Gastroesophageal sphincter (tissue), 3 donors: ENCODE data around the gene TRPV6.

ENCODE experiments used
- POLR2AphosphoS5 ChIP-seq: sonication (generic); formaldehyde crosslinking; IDR thresholded peaks from one replicate; pipeline ENCODE4 v1.6.1; 2017; ENCODE audit warnings: antibody characterized with exemption
- TF ChIP-seq, protein P1 (sequence below), 4 experiments: fragments of 200-600 bp in 2 of 4; fragments of 450-650 bp in 2 of 4; sonication (generic) in 1 of 4; IDR thresholded peaks; one replicate each; pipeline ENCODE4 v1.5.1; 2017 to 2019; ENCODE audit warnings: antibody characterized with exemption in 4 of 4, mild to moderate bottlenecking in 2 of 4, moderate library complexity in 2 of 4

DNA sequence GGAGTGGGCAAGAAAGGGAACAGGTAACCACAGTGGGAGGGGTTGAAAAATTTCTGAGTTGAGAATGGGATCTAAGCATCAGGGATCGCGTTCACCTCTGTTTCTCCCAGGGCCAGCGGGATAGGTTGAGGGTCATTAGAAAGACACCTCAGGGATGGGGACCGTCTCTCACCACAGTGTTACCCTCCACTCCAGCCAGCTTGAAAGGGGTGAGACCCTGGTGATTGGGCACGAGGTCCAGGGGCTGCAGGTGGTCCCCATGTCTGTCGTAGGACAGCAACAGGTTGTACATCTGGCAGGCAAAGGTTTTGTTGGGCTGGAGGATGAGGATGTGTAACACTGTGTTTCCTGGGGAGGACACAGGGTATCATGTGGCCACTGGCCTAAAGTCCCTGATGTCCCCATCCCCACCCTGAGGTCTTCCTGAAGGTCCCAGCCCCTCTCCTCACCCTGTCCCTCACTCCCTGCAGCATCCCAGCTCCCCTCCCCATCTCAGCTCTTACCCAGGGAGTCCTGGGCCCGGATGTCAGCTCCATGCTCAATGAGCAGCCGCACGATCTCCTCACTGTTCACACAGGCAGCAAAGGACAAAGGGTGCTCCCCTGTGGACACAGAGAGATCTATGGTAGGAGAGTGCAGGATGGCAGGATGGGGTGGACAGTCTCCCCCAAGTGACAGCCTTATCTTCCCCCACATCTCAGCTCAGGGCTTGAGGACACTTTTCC is 9.1 kb downstream of the TRPV6 start:
- TF ChIP-seq, protein P1, sequence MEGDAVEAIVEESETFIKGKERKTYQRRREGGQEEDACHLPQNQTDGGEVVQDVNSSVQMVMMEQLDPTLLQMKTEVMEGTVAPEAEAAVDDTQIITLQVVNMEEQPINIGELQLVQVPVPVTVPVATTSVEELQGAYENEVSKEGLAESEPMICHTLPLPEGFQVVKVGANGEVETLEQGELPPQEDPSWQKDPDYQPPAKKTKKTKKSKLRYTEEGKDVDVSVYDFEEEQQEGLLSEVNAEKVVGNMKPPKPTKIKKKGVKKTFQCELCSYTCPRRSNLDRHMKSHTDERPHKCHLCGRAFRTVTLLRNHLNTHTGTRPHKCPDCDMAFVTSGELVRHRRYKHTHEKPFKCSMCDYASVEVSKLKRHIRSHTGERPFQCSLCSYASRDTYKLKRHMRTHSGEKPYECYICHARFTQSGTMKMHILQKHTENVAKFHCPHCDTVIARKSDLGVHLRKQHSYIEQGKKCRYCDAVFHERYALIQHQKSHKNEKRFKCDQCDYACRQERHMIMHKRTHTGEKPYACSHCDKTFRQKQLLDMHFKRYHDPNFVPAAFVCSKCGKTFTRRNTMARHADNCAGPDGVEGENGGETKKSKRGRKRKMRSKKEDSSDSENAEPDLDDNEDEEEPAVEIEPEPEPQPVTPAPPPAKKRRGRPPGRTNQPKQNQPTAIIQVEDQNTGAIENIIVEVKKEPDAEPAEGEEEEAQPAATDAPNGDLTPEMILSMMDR (IDR thresholded peaks at IDR 0.05) = no peak
- TF ChIP-seq POLR2AphosphoS5 = no peak
